ENCODE measurements around the gene HES4. TPM values are rescaled to one million over a fixed set of nuclear protein-coding genes. Genes with fewer than 3 reads are reported as not detected.

The HES4 gene
- total RNA-seq, 1 experiment from 2014 or later: 35.5 TPM

DNA sequence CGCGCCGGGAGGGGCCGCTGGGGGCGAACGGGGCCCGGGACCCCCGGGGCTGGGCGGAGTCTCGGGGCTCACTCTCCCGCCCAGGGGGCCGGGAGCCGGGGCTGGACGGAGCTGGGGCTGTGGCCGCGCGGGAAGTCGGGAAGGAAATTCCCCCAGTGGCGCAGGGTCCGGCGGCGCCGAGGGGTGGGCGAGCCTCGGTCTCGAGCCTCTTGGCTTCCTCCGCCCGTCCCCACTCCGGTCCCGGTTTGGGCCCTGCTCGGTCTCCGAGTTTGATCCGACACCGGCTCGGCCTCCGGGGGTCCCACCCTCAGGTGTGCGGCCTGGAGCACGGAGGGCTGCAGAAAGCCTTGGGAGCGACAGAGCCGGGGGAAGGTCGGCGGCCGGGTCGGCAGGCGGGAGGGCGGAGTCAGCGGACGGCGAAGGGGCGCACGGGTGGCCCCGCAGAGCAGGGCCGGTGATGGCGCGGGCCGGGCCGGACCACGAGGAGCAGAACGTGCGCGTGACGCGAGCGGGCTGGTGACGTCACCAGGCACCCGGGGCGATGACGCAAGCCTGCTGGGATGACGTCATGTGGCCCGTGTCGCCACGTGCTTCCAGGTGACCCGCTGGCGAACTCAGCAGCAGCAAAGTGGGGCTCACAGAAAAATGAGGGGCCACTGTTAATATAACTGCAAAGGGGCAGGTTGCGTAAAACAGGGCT is 610 bp upstream of the HES4 start:
- DNase-seq: peak; percentile 88
- peaks cover 66% of the 10 kb centered on the region for H3K36me3 Mint-ChIP-seq (ENCODE audit: insufficient read depth, unreplicated experiment)
- TF ChIP-seq, protein P1, sequence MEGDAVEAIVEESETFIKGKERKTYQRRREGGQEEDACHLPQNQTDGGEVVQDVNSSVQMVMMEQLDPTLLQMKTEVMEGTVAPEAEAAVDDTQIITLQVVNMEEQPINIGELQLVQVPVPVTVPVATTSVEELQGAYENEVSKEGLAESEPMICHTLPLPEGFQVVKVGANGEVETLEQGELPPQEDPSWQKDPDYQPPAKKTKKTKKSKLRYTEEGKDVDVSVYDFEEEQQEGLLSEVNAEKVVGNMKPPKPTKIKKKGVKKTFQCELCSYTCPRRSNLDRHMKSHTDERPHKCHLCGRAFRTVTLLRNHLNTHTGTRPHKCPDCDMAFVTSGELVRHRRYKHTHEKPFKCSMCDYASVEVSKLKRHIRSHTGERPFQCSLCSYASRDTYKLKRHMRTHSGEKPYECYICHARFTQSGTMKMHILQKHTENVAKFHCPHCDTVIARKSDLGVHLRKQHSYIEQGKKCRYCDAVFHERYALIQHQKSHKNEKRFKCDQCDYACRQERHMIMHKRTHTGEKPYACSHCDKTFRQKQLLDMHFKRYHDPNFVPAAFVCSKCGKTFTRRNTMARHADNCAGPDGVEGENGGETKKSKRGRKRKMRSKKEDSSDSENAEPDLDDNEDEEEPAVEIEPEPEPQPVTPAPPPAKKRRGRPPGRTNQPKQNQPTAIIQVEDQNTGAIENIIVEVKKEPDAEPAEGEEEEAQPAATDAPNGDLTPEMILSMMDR (IDR thresholded peaks at IDR 0.05; ENCODE audit: unreplicated experiment): no peak
- BruUV-seq (replicated peaks): no TSS peak
- no peaks in the 10 kb centered on the region for H3K27me3 Mint-ChIP-seq (ENCODE audit: unreplicated experiment)
- intact Hi-C loops (cut with micrococcal nuclease; ENCODE audit: unreplicated experiment): no loop called here
- H3K9me3 Mint-ChIP-seq (ENCODE audit: low read depth, unreplicated experiment): no peaks in the 10 kb centered on the region
- peak overlapping the region; percentile 79 for H3K4me3 Mint-ChIP-seq (ENCODE audit: low read depth, unreplicated experiment)
- CTCF ChIA-PET: no interaction called here
- H3K27ac Mint-ChIP-seq (ENCODE audit: unreplicated experiment): peak overlapping the region; percentile 95
- peaks cover 19% of the 10 kb centered on the region for H3K4me1 Mint-ChIP-seq (ENCODE audit: low read depth, unreplicated experiment)

DNA sequence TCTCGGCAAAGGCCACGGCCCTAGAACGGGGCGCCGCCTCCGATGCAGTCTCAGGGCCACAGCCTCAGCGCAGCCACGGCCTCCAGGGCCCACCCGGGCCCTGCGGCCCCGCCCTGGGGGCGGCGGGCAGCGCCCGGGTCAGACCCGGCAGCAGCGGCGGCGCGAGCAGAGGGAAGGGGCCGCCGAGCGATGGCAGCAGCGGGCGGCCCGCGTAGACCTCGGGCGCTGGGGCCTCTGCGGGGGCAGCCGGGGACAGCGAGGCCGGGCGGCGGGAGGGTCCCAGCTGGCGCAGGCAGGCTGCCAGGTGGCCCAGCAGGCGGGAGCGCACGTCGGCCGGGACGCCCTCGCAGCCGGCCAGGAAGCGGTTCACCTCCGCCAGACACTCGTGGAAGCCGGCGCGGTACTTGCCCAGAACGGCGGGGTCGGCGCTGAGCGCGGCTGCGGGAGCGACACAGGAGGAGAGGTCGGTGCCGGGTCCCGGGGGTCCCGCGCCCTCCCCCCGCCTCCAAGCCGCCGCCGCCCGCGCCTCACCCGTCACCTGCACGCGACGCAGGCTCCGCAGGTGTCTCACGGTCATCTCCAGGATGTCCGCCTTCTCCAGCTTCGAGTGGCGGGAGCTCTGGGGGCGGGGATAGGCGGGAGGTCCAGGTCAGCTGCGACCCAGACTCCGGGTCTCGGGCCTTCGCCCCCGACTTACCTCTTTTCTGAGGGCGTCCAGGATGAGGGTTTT is 737 bp downstream of the HES4 start:
- CTCF ChIA-PET: no interaction called here
- H3K9me3 Mint-ChIP-seq (ENCODE audit: low read depth, unreplicated experiment): no peaks in the 10 kb centered on the region
- peak overlapping the region; percentile 79 for H3K4me3 Mint-ChIP-seq (ENCODE audit: low read depth, unreplicated experiment)
- peaks cover 61% of the 10 kb centered on the region for H3K36me3 Mint-ChIP-seq (ENCODE audit: insufficient read depth, unreplicated experiment)
- BruUV-seq (replicated peaks): TSS peak; percentile 62
- H3K27me3 Mint-ChIP-seq (ENCODE audit: unreplicated experiment): no peaks in the 10 kb centered on the region
- TF ChIP-seq, protein P1 (IDR thresholded peaks at IDR 0.05; ENCODE audit: unreplicated experiment): no peak
- intact Hi-C loops (cut with micrococcal nuclease; ENCODE audit: unreplicated experiment): no loop called here
- peak; percentile 46 for DNase-seq
- H3K4me1 Mint-ChIP-seq (ENCODE audit: low read depth, unreplicated experiment): peaks cover 7% of the 10 kb centered on the region
- no peak overlapping the region for H3K27ac Mint-ChIP-seq (ENCODE audit: unreplicated experiment)

DNA sequence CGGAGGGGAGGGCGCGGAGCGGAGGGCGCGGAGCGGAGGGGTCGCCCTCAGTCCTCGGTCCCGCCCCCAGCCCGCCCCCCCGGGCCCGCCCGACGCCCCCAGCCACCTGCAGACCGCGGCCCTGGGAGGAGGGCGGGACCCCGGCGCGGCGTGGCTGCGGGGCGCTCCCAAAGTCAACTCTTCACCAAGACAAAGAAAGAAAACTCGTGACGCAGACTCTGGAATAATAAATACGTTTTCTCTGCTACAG is 1.2 kb downstream of the HES4 start:
- CTCF ChIA-PET: no interaction called here
- H3K36me3 Mint-ChIP-seq (ENCODE audit: insufficient read depth, unreplicated experiment): peaks cover 61% of the 10 kb centered on the region
- TF ChIP-seq, protein P1 (IDR thresholded peaks at IDR 0.05; ENCODE audit: unreplicated experiment): no peak
- no peak overlapping the region for H3K27ac Mint-ChIP-seq (ENCODE audit: unreplicated experiment)
- H3K27me3 Mint-ChIP-seq (ENCODE audit: unreplicated experiment): no peaks in the 10 kb centered on the region
- H3K9me3 Mint-ChIP-seq (ENCODE audit: low read depth, unreplicated experiment): no peaks in the 10 kb centered on the region
- H3K4me3 Mint-ChIP-seq (ENCODE audit: low read depth, unreplicated experiment): peak overlapping the region; percentile 79
- intact Hi-C loops (cut with micrococcal nuclease; ENCODE audit: unreplicated experiment): no loop called here
- peaks cover 7% of the 10 kb centered on the region for H3K4me1 Mint-ChIP-seq (ENCODE audit: low read depth, unreplicated experiment)
- no TSS peak for BruUV-seq (replicated peaks)
- DNase-seq: no peak

DNA sequence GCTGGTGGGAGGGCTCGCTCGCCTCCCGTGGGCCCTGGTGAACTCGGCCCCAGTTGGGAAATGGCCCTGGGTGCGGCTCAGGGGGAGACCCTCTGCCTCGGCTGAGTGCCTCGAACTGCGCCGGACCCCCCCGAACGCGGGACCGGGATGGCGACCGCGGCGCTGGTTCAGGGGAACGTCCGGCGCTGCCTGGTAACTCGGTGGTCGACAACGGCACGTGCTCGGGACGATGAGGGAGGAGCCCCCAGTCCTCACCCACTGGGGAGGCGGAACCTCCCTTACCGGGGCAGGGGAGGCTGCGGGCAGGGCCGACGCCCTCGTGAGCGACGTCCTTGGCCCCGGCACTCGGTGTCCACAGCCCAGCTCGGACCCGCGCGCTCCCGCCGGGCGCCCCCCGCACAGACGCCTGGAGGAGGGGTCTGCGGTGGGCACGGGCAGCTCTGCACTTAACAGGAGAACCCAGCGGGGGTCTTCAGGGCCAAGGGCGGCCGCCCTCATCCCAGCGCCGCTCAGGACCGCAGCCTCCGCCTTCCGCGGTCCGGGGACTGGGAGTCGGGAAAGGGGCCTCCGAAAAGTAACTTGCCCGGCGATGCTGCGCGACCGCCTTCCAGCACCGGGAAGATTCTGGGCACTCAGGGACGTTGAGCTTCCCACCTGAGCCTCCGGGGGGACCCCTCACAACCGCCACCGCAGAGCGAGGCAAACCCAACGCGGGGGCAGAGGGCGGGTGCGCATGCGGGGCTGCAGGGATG is 1.7 kb downstream of the HES4 start:
- H3K4me3 Mint-ChIP-seq (ENCODE audit: low read depth, unreplicated experiment): peak overlapping the region; percentile 79
- CTCF ChIA-PET: no interaction called here
- H3K36me3 Mint-ChIP-seq (ENCODE audit: insufficient read depth, unreplicated experiment): peaks cover 61% of the 10 kb centered on the region
- TF ChIP-seq, protein P1 (IDR thresholded peaks at IDR 0.05; ENCODE audit: unreplicated experiment): no peak
- no TSS peak for BruUV-seq (replicated peaks)
- DNase-seq: no peak
- no peak overlapping the region for H3K27ac Mint-ChIP-seq (ENCODE audit: unreplicated experiment)
- H3K9me3 Mint-ChIP-seq (ENCODE audit: low read depth, unreplicated experiment): no peaks in the 10 kb centered on the region
- H3K4me1 Mint-ChIP-seq (ENCODE audit: low read depth, unreplicated experiment): peaks cover 7% of the 10 kb centered on the region
- H3K27me3 Mint-ChIP-seq (ENCODE audit: unreplicated experiment): no peaks in the 10 kb centered on the region
- intact Hi-C loops (cut with micrococcal nuclease; ENCODE audit: unreplicated experiment): no loop called here
